ENCODE data around the gene NRXN3. TPM values are rescaled to one million over a fixed set of nuclear protein-coding genes. Genes with fewer than 3 reads are reported as not detected.
"Not testable (repeated sequence)": the region's sequence is repeated elsewhere in the genome, so short reads cannot be mapped to it uniquely, and the experiment has no call there.

Gene NRXN3
- total and polyA plus RNA-seq, 4 donors = 1.4 to 8.3 (median 4.4) TPM

DNA sequence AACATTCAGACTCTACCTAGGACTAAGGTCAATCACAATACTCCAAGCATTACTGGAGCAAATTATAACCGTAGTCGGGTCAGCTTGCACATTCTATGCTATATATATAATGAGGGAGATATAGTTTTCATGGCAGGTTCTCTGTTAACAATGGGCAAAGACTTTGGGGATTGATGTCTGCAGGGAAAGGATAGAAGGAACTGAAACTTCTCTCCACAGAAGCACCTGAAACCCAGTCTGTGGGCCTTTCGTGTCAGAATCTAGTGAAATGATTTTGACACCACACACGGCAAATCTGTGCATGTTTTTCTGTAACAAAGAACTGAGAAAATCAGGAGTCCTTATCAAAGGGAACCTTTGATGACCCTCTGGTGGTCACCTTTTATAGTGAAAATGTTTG lies 847.4 kb downstream of the NRXN3 start:
- H3K9ac ChIP-seq (ENCODE audit: insufficient read depth in 1 of 2, low read length in 2 of 2) = no peak overlapping the region
- H3K27ac ChIP-seq (ENCODE audit: low read depth in 1 of 2, low read length in 1 of 2) = no peak overlapping the region
- no peak overlapping the region for H3K4me3 ChIP-seq
- DNase-seq (no peak), ATAC-seq (ENCODE audit: insufficient read depth, low FRiP score) (no peak)
- no peaks in the 10 kb centered on the region for H3K27me3 ChIP-seq (ENCODE audit: control insufficient read depth in 3 of 3, insufficient read depth in 3 of 3, low read length in 2 of 3)
- 94 to 99% methylated on average over 4 of the region's 4 CpGs for WGBS, 2 donors
- TF ChIP-seq, protein P1, sequence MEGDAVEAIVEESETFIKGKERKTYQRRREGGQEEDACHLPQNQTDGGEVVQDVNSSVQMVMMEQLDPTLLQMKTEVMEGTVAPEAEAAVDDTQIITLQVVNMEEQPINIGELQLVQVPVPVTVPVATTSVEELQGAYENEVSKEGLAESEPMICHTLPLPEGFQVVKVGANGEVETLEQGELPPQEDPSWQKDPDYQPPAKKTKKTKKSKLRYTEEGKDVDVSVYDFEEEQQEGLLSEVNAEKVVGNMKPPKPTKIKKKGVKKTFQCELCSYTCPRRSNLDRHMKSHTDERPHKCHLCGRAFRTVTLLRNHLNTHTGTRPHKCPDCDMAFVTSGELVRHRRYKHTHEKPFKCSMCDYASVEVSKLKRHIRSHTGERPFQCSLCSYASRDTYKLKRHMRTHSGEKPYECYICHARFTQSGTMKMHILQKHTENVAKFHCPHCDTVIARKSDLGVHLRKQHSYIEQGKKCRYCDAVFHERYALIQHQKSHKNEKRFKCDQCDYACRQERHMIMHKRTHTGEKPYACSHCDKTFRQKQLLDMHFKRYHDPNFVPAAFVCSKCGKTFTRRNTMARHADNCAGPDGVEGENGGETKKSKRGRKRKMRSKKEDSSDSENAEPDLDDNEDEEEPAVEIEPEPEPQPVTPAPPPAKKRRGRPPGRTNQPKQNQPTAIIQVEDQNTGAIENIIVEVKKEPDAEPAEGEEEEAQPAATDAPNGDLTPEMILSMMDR (IDR thresholded peaks at IDR 0.05; ENCODE audit: control extremely low read depth, extremely low read depth) = no peak
- no peaks in the 10 kb centered on the region for H3K9me3 ChIP-seq (ENCODE audit: control insufficient read depth in 4 of 4, insufficient read depth in 3 of 4, low read length in 3 of 4)
- no peaks in the 10 kb centered on the region for H3K36me3 ChIP-seq (ENCODE audit: control insufficient read depth in 4 of 4, insufficient read depth in 4 of 4, low read length in 4 of 4)
- peaks cover 0 to 4% (median 0%) of the 10 kb centered on the region in 5 donors for H3K4me1 ChIP-seq (ENCODE audit: control insufficient read depth in 5 of 5, insufficient read depth in 5 of 5, low read length in 5 of 5)

DNA sequence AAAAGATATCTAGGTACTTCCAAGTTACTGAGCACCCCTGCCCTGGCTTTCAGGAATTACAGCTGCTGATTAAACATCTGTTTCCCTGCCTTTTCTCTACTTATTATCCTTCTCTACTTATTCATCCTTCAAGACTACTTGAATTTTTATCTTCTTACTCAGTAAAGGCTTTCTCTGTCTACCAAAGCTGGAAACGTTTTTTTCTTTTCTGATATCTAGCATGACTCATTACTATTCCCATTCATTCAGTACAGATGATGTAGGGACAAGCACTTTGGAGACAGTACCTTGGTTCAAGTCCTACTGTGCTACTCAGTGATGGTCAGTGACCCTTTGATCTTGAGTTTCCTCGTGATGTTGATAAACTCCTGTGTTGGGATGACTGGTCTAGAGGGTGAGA lies 848.7 kb downstream of the NRXN3 start:
- Histone ChIP-seq H3K9me3 (ENCODE audit: control insufficient read depth in 4 of 4, insufficient read depth in 3 of 4, low read length in 3 of 4) (no peaks in the 10 kb centered on the region), H3K9ac (ENCODE audit: insufficient read depth in 1 of 2, low read length in 2 of 2) (no peak overlapping the region), H3K4me3 (no peak overlapping the region), H3K4me1 (ENCODE audit: control insufficient read depth in 5 of 5, insufficient read depth in 5 of 5, low read length in 5 of 5) (peaks cover 0 to 4% (median 0%) of the 10 kb centered on the region in 5 donors), H3K27me3 (ENCODE audit: control insufficient read depth in 3 of 3, insufficient read depth in 3 of 3, low read length in 2 of 3) (no peaks in the 10 kb centered on the region), H3K36me3 (ENCODE audit: control insufficient read depth in 4 of 4, insufficient read depth in 4 of 4, low read length in 4 of 4) (no peaks in the 10 kb centered on the region), H3K27ac (ENCODE audit: low read depth in 1 of 2, low read length in 1 of 2) (no peak overlapping the region)
- TF ChIP-seq, protein P1 (IDR thresholded peaks at IDR 0.05; ENCODE audit: control extremely low read depth, extremely low read depth) = no peak
- DNase-seq (no peak), ATAC-seq (ENCODE audit: insufficient read depth, low FRiP score) (no peak)
- 55 to 56% methylated on average over 2 of the region's 2 CpGs for WGBS, 2 donors

DNA sequence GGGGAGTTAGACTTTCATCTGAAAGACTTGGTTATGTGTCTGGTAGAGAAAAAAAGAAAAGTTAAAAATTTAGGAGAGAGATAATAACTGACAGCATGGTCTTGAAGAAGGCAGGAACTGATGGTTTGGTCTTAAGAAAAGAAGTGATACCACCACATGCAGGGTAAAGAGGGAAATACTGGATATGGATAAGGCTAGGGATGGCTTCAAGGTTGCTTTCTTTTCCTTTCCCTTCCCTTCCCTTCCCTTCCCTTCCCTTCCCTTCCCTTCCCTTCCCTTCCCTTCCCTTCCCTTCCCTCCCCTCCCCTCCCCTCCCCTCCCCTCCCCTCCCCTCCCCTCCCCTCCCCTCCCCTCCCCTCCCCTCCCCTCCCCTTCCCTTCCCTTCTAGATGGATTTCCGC lies 849.7 kb downstream of the NRXN3 start:
- not testable (repeated sequence) for H3K9me3 ChIP-seq (ENCODE audit: control insufficient read depth in 4 of 4, insufficient read depth in 3 of 4, low read length in 3 of 4); H3K9ac ChIP-seq (ENCODE audit: insufficient read depth in 1 of 2, low read length in 2 of 2); H3K4me1 ChIP-seq (ENCODE audit: control insufficient read depth in 5 of 5, insufficient read depth in 5 of 5, low read length in 5 of 5); H3K27ac ChIP-seq (ENCODE audit: low read depth in 1 of 2, low read length in 1 of 2); H3K27me3 ChIP-seq (ENCODE audit: control insufficient read depth in 3 of 3, insufficient read depth in 3 of 3, low read length in 2 of 3); H3K36me3 ChIP-seq (ENCODE audit: control insufficient read depth in 4 of 4, insufficient read depth in 4 of 4, low read length in 4 of 4); ATAC-seq (ENCODE audit: insufficient read depth, low FRiP score); H3K4me3 ChIP-seq; DNase-seq
- 86% methylated on average over 1 of the region's 1 CpG; no CpG with 5 or more reads in 1 of the 2 donors for WGBS, 2 donors

DNA sequence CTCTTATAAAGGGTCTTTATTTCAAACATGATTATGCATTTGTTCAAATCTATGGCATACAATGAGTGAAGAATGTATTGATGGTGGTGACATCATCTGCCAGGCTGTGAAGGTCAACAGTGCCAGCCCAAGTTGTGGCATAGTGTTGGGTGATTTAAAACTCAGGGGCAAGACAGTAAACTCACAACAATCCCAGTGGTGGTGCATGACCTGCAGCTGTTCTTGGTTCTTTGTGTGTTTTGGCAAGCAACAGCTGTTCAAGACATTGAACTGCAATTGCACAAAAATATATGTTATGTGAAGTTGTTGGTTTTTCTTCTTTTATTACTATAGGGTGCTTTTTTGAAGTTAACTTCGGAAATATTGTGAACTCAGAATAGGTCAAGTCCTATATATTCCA lies 851.6 kb downstream of the NRXN3 start:
- H3K9me3 ChIP-seq (ENCODE audit: control insufficient read depth in 4 of 4, insufficient read depth in 3 of 4, low read length in 3 of 4) = peaks cover 0 to 2% (median under 1%) of the 10 kb centered on the region in 4 donors
- no peaks in the 10 kb centered on the region for H3K27me3 ChIP-seq (ENCODE audit: control insufficient read depth in 3 of 3, insufficient read depth in 3 of 3, low read length in 2 of 3)
- peaks cover 0 to 4% (median 0%) of the 10 kb centered on the region in 5 donors for H3K4me1 ChIP-seq (ENCODE audit: control insufficient read depth in 5 of 5, insufficient read depth in 5 of 5, low read length in 5 of 5)
- DNase-seq (peak; percentile 23 to 54 (median 41)), ATAC-seq (ENCODE audit: insufficient read depth, low FRiP score) (no peak)
- H3K4me3 ChIP-seq = no peak overlapping the region
- WGBS, 2 donors = 86 to 87% methylated on average over 1 of the region's 1 CpG
- no peaks in the 10 kb centered on the region for H3K36me3 ChIP-seq (ENCODE audit: control insufficient read depth in 4 of 4, insufficient read depth in 4 of 4, low read length in 4 of 4)
- H3K27ac ChIP-seq (ENCODE audit: low read depth in 1 of 2, low read length in 1 of 2) = no peak overlapping the region
- TF ChIP-seq, protein P1 (IDR thresholded peaks at IDR 0.05; ENCODE audit: control extremely low read depth, extremely low read depth) = no peak
- H3K9ac ChIP-seq (ENCODE audit: insufficient read depth in 1 of 2, low read length in 2 of 2) = no peak overlapping the region

All from lung (tissue), 12 donors.